Loucy (cell line): ENCODE results near the gene GPR171.

Experiments
- CTCF ChIP-seq: fragments of 200-600 bp; sonication (generic); conservative IDR thresholded peaks from 2 replicates; pipeline ENCODE4 v1.5.1; 2014; ENCODE audit warnings: mild to moderate bottlenecking, antibody characterized with exemption, low read length
- EZH2phosphoT487 ChIP-seq: fragments of 200-600 bp; IDR thresholded peaks from 2 replicates; pipeline ENCODE4 v1.6.1; 2018; ENCODE audit warnings: antibody characterized with exemption, mild to moderate bottlenecking, moderate library complexity, borderline replicate concordance

- TF ChIP-seq CTCF (no peak), EZH2phosphoT487 (no peak)
These were observed 10.5 kb downstream of the GPR171 start for GRCh38 chr3:151192545-151192944.
